H9 (cell line): ENCODE measurements around the gene PAK6. TPM values are rescaled to one million over a fixed set of nuclear protein-coding genes. Genes with fewer than 3 reads are reported as not detected.

Experiments used
- DNase-seq: peaks from one replicate; pipeline ENCODE4 v3.0.0-alpha.2; 2017
- H2AFZ ChIP-seq: one replicate; pipeline ENCODE4 v1.6.1; 2013; ENCODE audit warnings: mild to moderate bottlenecking, low read length, control low read depth, moderate library complexity
- H2AK5ac ChIP-seq: 2 replicates; pipeline ENCODE4 v1.6.1; 2013; ENCODE audit warnings: low read length, control low read depth, mixed read lengths; ENCODE audit not compliant: insufficient read length
- H2BK120ac ChIP-seq: one replicate; pipeline ENCODE4 v1.6.1; 2013; ENCODE audit warnings: low read depth, mild to moderate bottlenecking, low read length, control low read depth, inconsistent platforms; ENCODE audit not compliant: poor library complexity, severe bottlenecking
- H2BK12ac ChIP-seq: 2 replicates; pipeline ENCODE4 v1.6.1; 2013; ENCODE audit warnings: low read length, control low read depth, mixed read lengths, low read depth; ENCODE audit not compliant: insufficient read length
- H2BK15ac ChIP-seq: 2 replicates; pipeline ENCODE4 v1.6.1; 2013; ENCODE audit warnings: low read depth, low read length, control low read depth
- H2BK20ac ChIP-seq: one replicate; pipeline ENCODE4 v1.6.1; 2013; ENCODE audit warnings: low read depth, mild to moderate bottlenecking, low read length, control low read depth, inconsistent platforms; ENCODE audit not compliant: poor library complexity, severe bottlenecking
- H2BK5ac ChIP-seq: 2 replicates; pipeline ENCODE4 v1.6.1; 2013; ENCODE audit warnings: low read length, control low read depth, mixed read lengths; ENCODE audit not compliant: insufficient read length
- H3K14ac ChIP-seq: 2 replicates; pipeline ENCODE4 v1.6.1; 2013; ENCODE audit warnings: low read length, control low read depth; ENCODE audit not compliant: insufficient read depth
- H3K18ac ChIP-seq: 2 replicates; pipeline ENCODE4 v1.6.1; 2013; ENCODE audit warnings: low read depth, mild to moderate bottlenecking, mixed read lengths, low read length, control low read depth; ENCODE audit not compliant: insufficient read length
- H3K23ac ChIP-seq: 2 replicates; pipeline ENCODE4 v1.6.1; 2013; ENCODE audit warnings: low read length, control low read depth, mixed read lengths, low read depth; ENCODE audit not compliant: insufficient read length
- H3K23me2 ChIP-seq: 2 replicates; pipeline ENCODE4 v1.6.1; 2013; ENCODE audit warnings: low read depth, mild to moderate bottlenecking, mixed read lengths, low read length, control low read depth; ENCODE audit not compliant: insufficient read length, poor library complexity, severe bottlenecking
- H3K27ac ChIP-seq: 2 replicates; pipeline ENCODE4 v1.5.1; 2013; ENCODE audit warnings: low read length, control low read depth, mixed read lengths, low read depth; ENCODE audit not compliant: insufficient read length
- H3K27me3 ChIP-seq: 2 replicates; pipeline ENCODE4 v1.6.1; 2013; ENCODE audit warnings: low read length, control low read depth, inconsistent platforms; ENCODE audit not compliant: insufficient read depth
- H3K4ac ChIP-seq: 2 replicates; pipeline ENCODE4 v1.6.1; 2013; ENCODE audit warnings: low read depth, mild to moderate bottlenecking, control low read depth, inconsistent platforms, low read length, moderate library complexity
- H3K4me1 ChIP-seq: 2 replicates; pipeline ENCODE4 v1.6.1; 2013; ENCODE audit warnings: low read length, control low read depth, inconsistent platforms; ENCODE audit not compliant: insufficient read depth
- H3K4me2 ChIP-seq: 2 replicates; pipeline ENCODE4 v1.6.1; 2013; ENCODE audit warnings: low read length, control low read depth, mixed read lengths; ENCODE audit not compliant: insufficient read length, insufficient read depth
- H3K56ac ChIP-seq: 2 replicates; pipeline ENCODE4 v1.6.1; 2013; ENCODE audit warnings: low read depth, mild to moderate bottlenecking, mixed read lengths, low read length, control low read depth; ENCODE audit not compliant: insufficient read length
- H3K79me1 ChIP-seq: 2 replicates; pipeline ENCODE4 v1.6.1; 2013; ENCODE audit warnings: low read depth, mild to moderate bottlenecking, moderate library complexity, low read length, control low read depth, inconsistent platforms; ENCODE audit not compliant: insufficient read depth, poor library complexity, severe bottlenecking
- H3K79me2 ChIP-seq: 2 replicates; pipeline ENCODE4 v1.6.1; 2013; ENCODE audit warnings: low read length, control low read depth, inconsistent platforms; ENCODE audit not compliant: insufficient read depth
- H3K9ac ChIP-seq: 2 replicates; pipeline ENCODE4 v1.6.1; 2013; ENCODE audit warnings: low read length, control low read depth, mixed read lengths; ENCODE audit not compliant: insufficient read length; ENCODE audit errors: extremely low read depth
- H3K9me3 ChIP-seq: one replicate; pipeline ENCODE4 v1.6.1; 2013; ENCODE audit warnings: low read depth, low read length, inconsistent platforms; ENCODE audit not compliant: control insufficient read depth
- H3T11ph ChIP-seq: one replicate; pipeline ENCODE4 v1.6.1; 2013; ENCODE audit warnings: mild to moderate bottlenecking, low read length, control low read depth, inconsistent platforms
- H4K20me1 ChIP-seq: one replicate; pipeline ENCODE4 v1.6.1; 2013; ENCODE audit not compliant: control insufficient read depth, insufficient read length, insufficient read depth
- H4K5ac ChIP-seq: 2 replicates; pipeline ENCODE4 v1.6.1; 2013; ENCODE audit warnings: low read depth, mild to moderate bottlenecking, mixed read lengths, low read length, control low read depth; ENCODE audit not compliant: insufficient read length
- H4K8ac ChIP-seq: replicated peaks from 2 replicates; pipeline ENCODE4 v1.6.1; 2013; ENCODE audit warnings: low read length, control low read depth, mixed read lengths, low read depth; ENCODE audit not compliant: insufficient read length
- H4K91ac ChIP-seq: 2 replicates; pipeline ENCODE4 v1.6.1; 2013; ENCODE audit warnings: low read depth, mild to moderate bottlenecking, moderate library complexity, mixed read lengths, low read length, control low read depth; ENCODE audit not compliant: insufficient read length
- H3K27ac Mint-ChIP-seq, 3 experiments: 2 replicates in 2 of 3; 3 replicates in 1 of 3; pipeline ENCODE4 v1.8.0; 2020 to 2021; ENCODE audit warnings: mixed read lengths in 3 of 3, mild to moderate bottlenecking in 1 of 3, moderate library complexity in 1 of 3
- H3K27me3 Mint-ChIP-seq: 2 replicates; pipeline ENCODE4 v1.8.0; 2021; ENCODE audit warnings: low read depth, mild to moderate bottlenecking, moderate library complexity, mixed read lengths
- H3K36me3 Mint-ChIP-seq, 3 experiments: 2 replicates in 2 of 3; 3 replicates in 1 of 3; pipeline ENCODE4 v1.8.0; 2020 to 2021; ENCODE audit warnings: low read depth in 3 of 3, mixed read lengths in 3 of 3; ENCODE audit not compliant: insufficient read depth in 1 of 3
- H3K4me1 Mint-ChIP-seq, 2 experiments: 2 replicates each; pipeline ENCODE4 v1.8.0; 2020; ENCODE audit warnings: mixed read lengths in 2 of 2
- H3K4me3 Mint-ChIP-seq, 2 experiments: 2 replicates in 1 of 2; 3 replicates in 1 of 2; pipeline ENCODE4 v1.8.0; 2020 to 2021; ENCODE audit warnings: mild to moderate bottlenecking in 2 of 2, mixed read lengths in 2 of 2, moderate library complexity in 1 of 2
- H3K9me3 Mint-ChIP-seq, 2 experiments: 2 replicates in 1 of 2; 3 replicates in 1 of 2; pipeline ENCODE4 v1.8.0; 2020; ENCODE audit warnings: mild to moderate bottlenecking in 2 of 2, mixed read lengths in 2 of 2, moderate library complexity in 1 of 2
- CTCF ChIP-seq: fragments of 200-600 bp; sonication (generic); conservative IDR thresholded peaks from 3 replicates; pipeline ENCODE4 v1.8.0; 2021; ENCODE audit warnings: antibody characterized with exemption, mild to moderate bottlenecking
- WGBS: extraction: QIAGEN DNeasy Blood & Tissue Kit; methylation state at CpG from one replicate; pipeline ENCODE4 v1.1.7; 2013; ENCODE audit warnings: missing lambda C conversion rate, low lambda C conversion rate, mixed read lengths; ENCODE audit not compliant: insufficient read length; ENCODE audit errors: extremely low coverage; 5-methylcytosine and 5-hydroxymethylcytosine counted together
- total RNA-seq: library from RNA; stranded (reverse); gene quantifications from 2 replicates; pipeline ENCODE4 v1.2.1, GENCODE V29; 2021

PAK6 gene
- total RNA-seq, 1 experiment from 2014 or later = 7.4 TPM

GRCh38 chr15:40285151-40285550 lies 46.3 kb downstream of the PAK6 start:
- no peak for TF ChIP-seq CTCF
- Histone ChIP-seq H3K9ac (no peak overlapping the region), H3K27ac (no peak overlapping the region), H3K4me1 (peaks cover 3% of the 10 kb centered on the region; the same call in 1 of the 2 replicates), H3K79me1 (no peaks in the 10 kb centered on the region), H3K23me2 (peaks cover 4% of the 10 kb centered on the region), H3K4ac (no peak overlapping the region), H4K91ac (no peak overlapping the region), H3K23ac (no peak overlapping the region), H2BK12ac (no peak overlapping the region), H4K8ac (no peak overlapping the region), H3T11ph (no peak overlapping the region), H3K14ac (no peak overlapping the region), H2BK20ac (no peak overlapping the region), H4K20me1 (no peaks in the 10 kb centered on the region), H4K5ac (no peak overlapping the region), H2AK5ac (no peak overlapping the region), H3K4me2 (no peak overlapping the region), H3K27me3 (peaks cover 34% of the 10 kb centered on the region; the same call in 1 of the 2 replicates), H2BK120ac (no peak overlapping the region), H2BK15ac (no peak overlapping the region), H3K18ac (no peak overlapping the region), H2AFZ (no peak overlapping the region), H3K79me2 (no peaks in the 10 kb centered on the region), H3K56ac (no peak overlapping the region), H2BK5ac (no peak overlapping the region), H3K9me3 (no peaks in the 10 kb centered on the region)
- Mint-ChIP-seq H3K4me3 (no peak overlapping the region; a peak in 1 of 5 replicates), H3K9me3 (no peaks in the 10 kb centered on the region; a peak in 1 of 5 replicates), H3K27me3 (peaks cover 84% of the 10 kb centered on the region), H3K27ac (no peak overlapping the region), H3K36me3 (no peaks in the 10 kb centered on the region; a peak in 2 of 7 replicates), H3K4me1 (peaks cover 35 to 47% of the 10 kb centered on the region in 2 experiments)
- no CpG with 5 or more reads among the region's 4 CpGs for WGBS
- DNase-seq = no peak
